ENCODE measurements around the gene TJP2.

DNA sequence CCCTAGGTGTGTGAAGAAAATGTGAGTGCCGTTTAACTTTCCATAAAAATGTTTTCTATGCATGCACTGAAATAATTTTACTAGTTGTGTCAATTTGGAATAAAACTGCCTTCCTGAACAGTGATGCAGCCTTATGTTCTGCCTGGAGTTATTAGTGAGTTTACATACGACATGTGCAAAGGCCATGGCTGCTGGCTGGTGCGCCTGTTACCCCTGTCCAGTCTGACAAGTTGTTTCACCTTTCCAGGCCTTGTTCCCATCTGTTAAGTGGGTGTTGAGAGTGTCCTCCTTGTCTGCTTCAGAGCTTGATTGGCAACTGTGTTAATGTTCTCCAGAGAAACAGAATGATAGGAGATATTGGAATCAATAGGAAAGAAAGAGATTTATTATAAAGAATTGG, 60.6 kb downstream of the TJP2 start:
- TF ChIP-seq, protein P1, sequence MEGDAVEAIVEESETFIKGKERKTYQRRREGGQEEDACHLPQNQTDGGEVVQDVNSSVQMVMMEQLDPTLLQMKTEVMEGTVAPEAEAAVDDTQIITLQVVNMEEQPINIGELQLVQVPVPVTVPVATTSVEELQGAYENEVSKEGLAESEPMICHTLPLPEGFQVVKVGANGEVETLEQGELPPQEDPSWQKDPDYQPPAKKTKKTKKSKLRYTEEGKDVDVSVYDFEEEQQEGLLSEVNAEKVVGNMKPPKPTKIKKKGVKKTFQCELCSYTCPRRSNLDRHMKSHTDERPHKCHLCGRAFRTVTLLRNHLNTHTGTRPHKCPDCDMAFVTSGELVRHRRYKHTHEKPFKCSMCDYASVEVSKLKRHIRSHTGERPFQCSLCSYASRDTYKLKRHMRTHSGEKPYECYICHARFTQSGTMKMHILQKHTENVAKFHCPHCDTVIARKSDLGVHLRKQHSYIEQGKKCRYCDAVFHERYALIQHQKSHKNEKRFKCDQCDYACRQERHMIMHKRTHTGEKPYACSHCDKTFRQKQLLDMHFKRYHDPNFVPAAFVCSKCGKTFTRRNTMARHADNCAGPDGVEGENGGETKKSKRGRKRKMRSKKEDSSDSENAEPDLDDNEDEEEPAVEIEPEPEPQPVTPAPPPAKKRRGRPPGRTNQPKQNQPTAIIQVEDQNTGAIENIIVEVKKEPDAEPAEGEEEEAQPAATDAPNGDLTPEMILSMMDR (conservative IDR thresholded peaks at IDR 0.05) = no peak
- no peak for TF ChIP-seq ZFX (IDR thresholded peaks at IDR 0.05)
